ENCODE data around the gene RAB8A.

Gene RAB8A

GRCh38 chr19:16161840-16162239, 50.2 kb downstream of the RAB8A start:
- no peak overlapping the region for H3K4me2 ChIP-seq
- H3K9ac ChIP-seq: no peak overlapping the region
- no peaks in the 10 kb centered on the region for H3K27me3 ChIP-seq (ENCODE audit: insufficient read depth, low read depth)
- no peak overlapping the region for H3K4me3 ChIP-seq (IDR thresholded peaks at IDR 0.05; ENCODE audit: insufficient read depth, low read depth, low read length)
- no peak overlapping the region for H2AFZ ChIP-seq (ENCODE audit: low read depth)
- no peaks in the 10 kb centered on the region for H3K79me2 ChIP-seq (ENCODE audit: insufficient read depth, low read depth)
- no peaks in the 10 kb centered on the region for H3K36me3 ChIP-seq (ENCODE audit: insufficient read depth)
- H4K20me1 ChIP-seq (ENCODE audit: insufficient read depth): no peaks in the 10 kb centered on the region
- no peak for TF ChIP-seq CTCF (conservative IDR thresholded peaks at IDR 0.05; ENCODE audit: low read depth, low read length)
- H3K4me1 ChIP-seq (ENCODE audit: low read depth, poor library complexity, severe bottlenecking): no peaks in the 10 kb centered on the region
- H3K27ac ChIP-seq: no peak overlapping the region

- no peaks in the 10 kb centered on the region for H3K4me1 ChIP-seq (ENCODE audit: low read depth, poor library complexity, severe bottlenecking)
- no peaks in the 10 kb centered on the region for H3K36me3 ChIP-seq (ENCODE audit: insufficient read depth)
- H3K4me3 ChIP-seq (IDR thresholded peaks at IDR 0.05; ENCODE audit: insufficient read depth, low read depth, low read length): no peak overlapping the region
- no peak overlapping the region for H3K27ac ChIP-seq
- H4K20me1 ChIP-seq (ENCODE audit: insufficient read depth): no peaks in the 10 kb centered on the region
- no peaks in the 10 kb centered on the region for H3K27me3 ChIP-seq (ENCODE audit: insufficient read depth, low read depth)
- no peak for TF ChIP-seq CTCF (conservative IDR thresholded peaks at IDR 0.05; ENCODE audit: low read depth, low read length)
- H3K4me2 ChIP-seq: no peak overlapping the region
- no peak overlapping the region for H3K9ac ChIP-seq
- H2AFZ ChIP-seq (ENCODE audit: low read depth): no peak overlapping the region
- H3K79me2 ChIP-seq (ENCODE audit: insufficient read depth, low read depth): no peaks in the 10 kb centered on the region
These were observed 52.7 kb downstream of the RAB8A start for GRCh38 chr19:16164222-16164890.

- H2AFZ ChIP-seq (ENCODE audit: low read depth): no peak overlapping the region
- no peaks in the 10 kb centered on the region for H3K27me3 ChIP-seq (ENCODE audit: insufficient read depth, low read depth)
- no peak overlapping the region for H3K4me3 ChIP-seq (IDR thresholded peaks at IDR 0.05; ENCODE audit: insufficient read depth, low read depth, low read length)
- no peaks in the 10 kb centered on the region for H3K4me1 ChIP-seq (ENCODE audit: low read depth, poor library complexity, severe bottlenecking)
- H3K79me2 ChIP-seq (ENCODE audit: insufficient read depth, low read depth): no peaks in the 10 kb centered on the region
- TF ChIP-seq CTCF (conservative IDR thresholded peaks at IDR 0.05; ENCODE audit: low read depth, low read length): no peak
- H4K20me1 ChIP-seq (ENCODE audit: insufficient read depth): no peaks in the 10 kb centered on the region
- H3K4me2 ChIP-seq: no peak overlapping the region
- H3K9ac ChIP-seq: no peak overlapping the region
- H3K36me3 ChIP-seq (ENCODE audit: insufficient read depth): no peaks in the 10 kb centered on the region
- H3K27ac ChIP-seq: no peak overlapping the region
These were observed 54.7 kb downstream of the RAB8A start for GRCh38 chr19:16166417-16166816.

- H4K20me1 ChIP-seq (ENCODE audit: insufficient read depth): no peaks in the 10 kb centered on the region
- no peak overlapping the region for H3K4me3 ChIP-seq (IDR thresholded peaks at IDR 0.05; ENCODE audit: insufficient read depth, low read depth, low read length)
- H3K79me2 ChIP-seq (ENCODE audit: insufficient read depth, low read depth): no peaks in the 10 kb centered on the region
- no peaks in the 10 kb centered on the region for H3K36me3 ChIP-seq (ENCODE audit: insufficient read depth)
- no peak overlapping the region for H3K9ac ChIP-seq
- no peak overlapping the region for H3K4me2 ChIP-seq
- no peak overlapping the region for H3K27ac ChIP-seq
- TF ChIP-seq CTCF (conservative IDR thresholded peaks at IDR 0.05; ENCODE audit: low read depth, low read length): no peak
- no peaks in the 10 kb centered on the region for H3K4me1 ChIP-seq (ENCODE audit: low read depth, poor library complexity, severe bottlenecking)
- no peak overlapping the region for H2AFZ ChIP-seq (ENCODE audit: low read depth)
- H3K27me3 ChIP-seq (ENCODE audit: insufficient read depth, low read depth): no peaks in the 10 kb centered on the region
These were observed 55.4 kb downstream of the RAB8A start for GRCh38 chr19:16167055-16167454.

Data from KMS-11 (cell line).